Measurements from ENCODE around the gene PLS3.

PLS3 gene

GRCh38 chrX:115591420-115591819 lies 30.4 kb downstream of the PLS3 start:
- peaks cover 7% of the 10 kb centered on the region for H3K4me1 ChIP-seq (ENCODE audit: insufficient read depth, low read length)
- no peak overlapping the region for H3K4me3 ChIP-seq (ENCODE audit: low read depth in 1 of 2, low read length in 2 of 2)
- no peak overlapping the region for H3K9ac ChIP-seq (ENCODE audit: low read length)
- H3K27ac ChIP-seq (ENCODE audit: low read depth, low read length), result no peak overlapping the region
- no peaks in the 10 kb centered on the region for H3K36me3 ChIP-seq (ENCODE audit: insufficient read depth, low read length)
- no peaks in the 10 kb centered on the region for H3K27me3 ChIP-seq (ENCODE audit: control insufficient read depth in 1 of 2, insufficient read depth in 2 of 2, low read length in 2 of 2)
- no peaks in the 10 kb centered on the region for H3K9me3 ChIP-seq (ENCODE audit: low read length)

GRCh38 chrX:115591856-115592842 lies 31.2 kb downstream of the PLS3 start:
- Histone ChIP-seq H3K36me3 (ENCODE audit: insufficient read depth, low read length) (no peaks in the 10 kb centered on the region), H3K4me3 (ENCODE audit: low read depth in 1 of 2, low read length in 2 of 2) (no peak overlapping the region), H3K9ac (ENCODE audit: low read length) (no peak overlapping the region), H3K27me3 (ENCODE audit: control insufficient read depth in 1 of 2, insufficient read depth in 2 of 2, low read length in 2 of 2) (no peaks in the 10 kb centered on the region), H3K9me3 (ENCODE audit: low read length) (no peaks in the 10 kb centered on the region), H3K27ac (ENCODE audit: low read depth, low read length) (no peak overlapping the region), H3K4me1 (ENCODE audit: insufficient read depth, low read length) (peaks cover 7% of the 10 kb centered on the region)

- H3K4me3 ChIP-seq (ENCODE audit: low read depth in 1 of 2, low read length in 2 of 2), result no peak overlapping the region
- H3K9me3 ChIP-seq (ENCODE audit: low read length), result no peaks in the 10 kb centered on the region
- H3K27me3 ChIP-seq (ENCODE audit: control insufficient read depth in 1 of 2, insufficient read depth in 2 of 2, low read length in 2 of 2), result no peaks in the 10 kb centered on the region
- no peak overlapping the region for H3K27ac ChIP-seq (ENCODE audit: low read depth, low read length)
- H3K36me3 ChIP-seq (ENCODE audit: insufficient read depth, low read length), result no peaks in the 10 kb centered on the region
- peaks cover 7% of the 10 kb centered on the region for H3K4me1 ChIP-seq (ENCODE audit: insufficient read depth, low read length)
- H3K9ac ChIP-seq (ENCODE audit: low read length), result no peak overlapping the region
Measured at GRCh38 chrX:115592997-115593734, 32.2 kb downstream of the PLS3 start.

- Histone ChIP-seq H3K27me3 (ENCODE audit: control insufficient read depth in 1 of 2, insufficient read depth in 2 of 2, low read length in 2 of 2) (no peaks in the 10 kb centered on the region), H3K27ac (ENCODE audit: low read depth, low read length) (no peak overlapping the region), H3K9me3 (ENCODE audit: low read length) (no peaks in the 10 kb centered on the region), H3K4me3 (ENCODE audit: low read depth in 1 of 2, low read length in 2 of 2) (no peak overlapping the region), H3K9ac (ENCODE audit: low read length) (no peak overlapping the region), H3K36me3 (ENCODE audit: insufficient read depth, low read length) (no peaks in the 10 kb centered on the region), H3K4me1 (ENCODE audit: insufficient read depth, low read length) (peaks cover 8% of the 10 kb centered on the region)
Measured at GRCh38 chrX:115595049-115595448, 34.1 kb downstream of the PLS3 start.

GRCh38 chrX:115598556-115598955 lies 37.6 kb downstream of the PLS3 start:
- H3K36me3 ChIP-seq (ENCODE audit: insufficient read depth, low read length), result no peaks in the 10 kb centered on the region
- H3K4me3 ChIP-seq (ENCODE audit: low read depth in 1 of 2, low read length in 2 of 2), result no peak overlapping the region
- H3K9me3 ChIP-seq (ENCODE audit: low read length), result no peaks in the 10 kb centered on the region
- no peak overlapping the region for H3K27ac ChIP-seq (ENCODE audit: low read depth, low read length)
- H3K9ac ChIP-seq (ENCODE audit: low read length), result no peak overlapping the region
- H3K4me1 ChIP-seq (ENCODE audit: insufficient read depth, low read length), result peaks cover 7% of the 10 kb centered on the region
- H3K27me3 ChIP-seq (ENCODE audit: control insufficient read depth in 1 of 2, insufficient read depth in 2 of 2, low read length in 2 of 2), result no peaks in the 10 kb centered on the region

GRCh38 chrX:115602308-115602707 lies 41.3 kb downstream of the PLS3 start:
- Histone ChIP-seq H3K4me1 (ENCODE audit: insufficient read depth, low read length) (peaks cover 7% of the 10 kb centered on the region), H3K27me3 (ENCODE audit: control insufficient read depth in 1 of 2, insufficient read depth in 2 of 2, low read length in 2 of 2) (no peaks in the 10 kb centered on the region), H3K4me3 (ENCODE audit: low read depth in 1 of 2, low read length in 2 of 2) (no peak overlapping the region), H3K9ac (ENCODE audit: low read length) (no peak overlapping the region), H3K9me3 (ENCODE audit: low read length) (no peaks in the 10 kb centered on the region), H3K27ac (ENCODE audit: low read depth, low read length) (no peak overlapping the region), H3K36me3 (ENCODE audit: insufficient read depth, low read length) (no peaks in the 10 kb centered on the region)

GRCh38 chrX:115602729-115603389 lies 41.9 kb downstream of the PLS3 start:
- no peaks in the 10 kb centered on the region for H3K9me3 ChIP-seq (ENCODE audit: low read length)

GRCh38 chrX:115603534-115604074 lies 42.6 kb downstream of the PLS3 start:
- H3K36me3 ChIP-seq (ENCODE audit: insufficient read depth, low read length), result no peaks in the 10 kb centered on the region
- no peak overlapping the region for H3K4me3 ChIP-seq (ENCODE audit: low read depth in 1 of 2, low read length in 2 of 2)
- H3K27ac ChIP-seq (ENCODE audit: low read depth, low read length), result no peak overlapping the region
- H3K27me3 ChIP-seq (ENCODE audit: control insufficient read depth in 1 of 2, insufficient read depth in 2 of 2, low read length in 2 of 2), result no peaks in the 10 kb centered on the region
- no peak overlapping the region for H3K9ac ChIP-seq (ENCODE audit: low read length)
- no peaks in the 10 kb centered on the region for H3K9me3 ChIP-seq (ENCODE audit: low read length)
- peaks cover 7% of the 10 kb centered on the region for H3K4me1 ChIP-seq (ENCODE audit: insufficient read depth, low read length)

More at GRCh38 chrX:115602729-115603389, 41.9 kb downstream of the PLS3 start:
- no peak overlapping the region for H3K27ac ChIP-seq (ENCODE audit: low read depth, low read length)
- no peaks in the 10 kb centered on the region for H3K27me3 ChIP-seq (ENCODE audit: control insufficient read depth in 1 of 2, insufficient read depth in 2 of 2, low read length in 2 of 2)
- peaks cover 7% of the 10 kb centered on the region for H3K4me1 ChIP-seq (ENCODE audit: insufficient read depth, low read length)
- no peak overlapping the region for H3K9ac ChIP-seq (ENCODE audit: low read length)
- no peak overlapping the region for H3K4me3 ChIP-seq (ENCODE audit: low read depth in 1 of 2, low read length in 2 of 2)
- H3K36me3 ChIP-seq (ENCODE audit: insufficient read depth, low read length), result no peaks in the 10 kb centered on the region

GRCh38 chrX:115606861-115607260 lies 45.9 kb downstream of the PLS3 start:
- no peak overlapping the region for H3K27ac ChIP-seq (ENCODE audit: low read depth, low read length)
- H3K4me3 ChIP-seq (ENCODE audit: low read depth in 1 of 2, low read length in 2 of 2), result no peak overlapping the region
- no peak overlapping the region for H3K9ac ChIP-seq (ENCODE audit: low read length)
- no peaks in the 10 kb centered on the region for H3K4me1 ChIP-seq (ENCODE audit: insufficient read depth, low read length)
- H3K9me3 ChIP-seq (ENCODE audit: low read length), result no peaks in the 10 kb centered on the region
- H3K36me3 ChIP-seq (ENCODE audit: insufficient read depth, low read length), result no peaks in the 10 kb centered on the region
- peaks cover 0 to 6% of the 10 kb centered on the region in 2 donors for H3K27me3 ChIP-seq (ENCODE audit: control insufficient read depth in 1 of 2, insufficient read depth in 2 of 2, low read length in 2 of 2)

- no peaks in the 10 kb centered on the region for H3K4me1 ChIP-seq (ENCODE audit: insufficient read depth, low read length)
- no peaks in the 10 kb centered on the region for H3K36me3 ChIP-seq (ENCODE audit: insufficient read depth, low read length)
- no peak overlapping the region for H3K4me3 ChIP-seq (ENCODE audit: low read depth in 1 of 2, low read length in 2 of 2)
- H3K27ac ChIP-seq (ENCODE audit: low read depth, low read length), result no peak overlapping the region
- no peaks in the 10 kb centered on the region for H3K9me3 ChIP-seq (ENCODE audit: low read length)
- peaks cover 0 to 6% of the 10 kb centered on the region in 2 donors for H3K27me3 ChIP-seq (ENCODE audit: control insufficient read depth in 1 of 2, insufficient read depth in 2 of 2, low read length in 2 of 2)
- H3K9ac ChIP-seq (ENCODE audit: low read length), result no peak overlapping the region
Measured at GRCh38 chrX:115609621-115610020, 48.6 kb downstream of the PLS3 start.

Measured in muscle layer of colon (tissue), 2 donors.